Measurements from ENCODE around the gene MAP3K4.

MAP3K4 gene

DNA sequence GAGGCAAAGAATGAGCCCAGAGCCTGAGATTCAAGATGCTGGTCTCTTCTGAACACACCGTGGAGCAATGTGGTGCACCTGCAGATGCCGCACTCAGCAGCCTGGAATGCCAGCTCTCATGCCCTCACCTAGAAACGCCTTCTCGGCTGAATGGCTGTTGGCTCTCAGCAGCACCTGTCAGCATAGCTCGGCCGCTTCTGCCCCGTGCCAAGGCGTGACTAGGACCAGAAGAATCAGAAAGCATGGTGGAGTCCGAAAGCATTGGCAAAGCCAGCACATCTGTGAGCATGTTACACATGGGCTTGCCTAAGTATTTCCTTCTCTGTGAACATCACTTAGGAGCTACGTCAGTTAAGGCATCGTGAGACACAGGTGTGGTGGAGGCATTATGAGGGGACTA lies 140.8 kb downstream of the MAP3K4 start:
- DNase-seq = no peak
- no peaks in the 10 kb centered on the region for H3K27me3 ChIP-seq (replicated peaks)
- no peak overlapping the region for H3K4me3 ChIP-seq (ENCODE audit: low read depth, low read length)
- TF ChIP-seq, protein P1, sequence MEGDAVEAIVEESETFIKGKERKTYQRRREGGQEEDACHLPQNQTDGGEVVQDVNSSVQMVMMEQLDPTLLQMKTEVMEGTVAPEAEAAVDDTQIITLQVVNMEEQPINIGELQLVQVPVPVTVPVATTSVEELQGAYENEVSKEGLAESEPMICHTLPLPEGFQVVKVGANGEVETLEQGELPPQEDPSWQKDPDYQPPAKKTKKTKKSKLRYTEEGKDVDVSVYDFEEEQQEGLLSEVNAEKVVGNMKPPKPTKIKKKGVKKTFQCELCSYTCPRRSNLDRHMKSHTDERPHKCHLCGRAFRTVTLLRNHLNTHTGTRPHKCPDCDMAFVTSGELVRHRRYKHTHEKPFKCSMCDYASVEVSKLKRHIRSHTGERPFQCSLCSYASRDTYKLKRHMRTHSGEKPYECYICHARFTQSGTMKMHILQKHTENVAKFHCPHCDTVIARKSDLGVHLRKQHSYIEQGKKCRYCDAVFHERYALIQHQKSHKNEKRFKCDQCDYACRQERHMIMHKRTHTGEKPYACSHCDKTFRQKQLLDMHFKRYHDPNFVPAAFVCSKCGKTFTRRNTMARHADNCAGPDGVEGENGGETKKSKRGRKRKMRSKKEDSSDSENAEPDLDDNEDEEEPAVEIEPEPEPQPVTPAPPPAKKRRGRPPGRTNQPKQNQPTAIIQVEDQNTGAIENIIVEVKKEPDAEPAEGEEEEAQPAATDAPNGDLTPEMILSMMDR (IDR thresholded peaks at IDR 0.05; ENCODE audit: low read depth, low read length, missing control alignments) = no peak
- H3K27ac ChIP-seq = no peak overlapping the region
- in situ Hi-C loops (cut with HindIII; ENCODE audit: low pct_ligation_motif_present, low sequenced_read_pairs) = no loop called here
- peaks cover 2% of the 10 kb centered on the region for H3K36me3 ChIP-seq (replicated peaks)

DNA sequence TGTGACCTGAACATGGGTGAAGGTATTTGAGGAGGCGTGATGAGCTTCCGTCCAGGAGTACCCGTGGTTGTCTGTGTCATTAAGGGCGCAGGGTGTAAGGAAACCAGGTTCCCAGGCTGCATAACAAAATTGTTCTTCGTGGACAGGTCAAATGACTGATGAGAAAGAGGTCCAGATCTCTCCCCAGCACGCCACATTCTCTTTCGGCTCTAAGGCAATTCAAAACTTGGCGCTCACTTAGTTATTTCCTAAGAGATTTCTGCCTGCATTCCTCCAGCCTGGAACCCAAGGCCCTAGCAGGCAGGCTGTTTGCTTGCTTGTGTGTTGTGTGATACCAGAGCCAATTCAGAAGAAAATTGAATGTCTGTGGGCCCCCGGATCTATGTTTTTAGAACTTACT lies 142.4 kb downstream of the MAP3K4 start:
- TF ChIP-seq, protein P1 (IDR thresholded peaks at IDR 0.05; ENCODE audit: low read depth, low read length, missing control alignments) = no peak
- H3K27ac ChIP-seq = no peak overlapping the region
- H3K36me3 ChIP-seq (replicated peaks) = peaks cover 3% of the 10 kb centered on the region
- no peak overlapping the region for H3K4me3 ChIP-seq (ENCODE audit: low read depth, low read length)
- in situ Hi-C loops (cut with HindIII; ENCODE audit: low pct_ligation_motif_present, low sequenced_read_pairs) = no loop called here
- no peak for DNase-seq
- no peaks in the 10 kb centered on the region for H3K27me3 ChIP-seq (replicated peaks)

DNA sequence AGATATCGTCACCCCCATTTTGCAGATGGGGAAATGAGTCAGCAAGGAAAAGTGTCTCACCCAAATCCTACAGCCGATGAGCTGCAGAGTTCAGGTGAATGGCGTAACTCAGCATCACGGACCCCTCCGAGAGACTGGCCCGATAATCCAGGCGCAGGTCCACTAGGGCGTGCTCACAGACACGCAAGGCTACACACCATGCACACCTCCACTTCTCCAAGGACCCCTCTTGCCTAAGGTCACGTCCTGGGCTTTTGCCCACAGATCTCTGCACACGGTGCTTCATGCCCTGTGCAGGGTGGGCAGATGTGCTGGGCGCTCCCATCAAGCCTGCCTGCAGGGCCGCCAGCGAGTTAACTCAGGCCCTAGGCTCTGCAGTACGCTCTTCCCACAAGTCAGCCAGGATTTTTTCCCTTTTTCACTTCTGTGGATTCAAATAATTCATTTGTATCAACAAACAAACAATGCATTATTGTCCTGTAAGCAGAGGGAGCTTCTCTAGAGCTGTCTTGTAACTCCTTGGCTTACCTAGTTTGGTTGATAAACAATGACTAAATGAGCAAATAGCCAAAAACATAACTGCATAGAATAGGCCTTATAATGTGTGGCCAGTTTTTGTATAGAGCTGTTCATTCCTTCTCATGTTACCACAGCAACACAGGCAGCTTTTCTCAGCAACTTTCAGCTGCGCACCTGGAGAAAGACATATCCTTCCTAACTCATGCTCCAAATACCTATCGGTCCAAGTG lies 143.2 kb downstream of the MAP3K4 start:
- no peak for DNase-seq
- Histone ChIP-seq H3K36me3 (replicated peaks) (peaks cover 7% of the 10 kb centered on the region), H3K4me3 (ENCODE audit: low read depth, low read length) (no peak overlapping the region), H3K27ac (no peak overlapping the region), H3K27me3 (replicated peaks) (no peaks in the 10 kb centered on the region)
- in situ Hi-C loops (cut with HindIII; ENCODE audit: low pct_ligation_motif_present, low sequenced_read_pairs) = no loop called here
- TF ChIP-seq, protein P1 (IDR thresholded peaks at IDR 0.05; ENCODE audit: low read depth, low read length, missing control alignments) = no peak

DNA sequence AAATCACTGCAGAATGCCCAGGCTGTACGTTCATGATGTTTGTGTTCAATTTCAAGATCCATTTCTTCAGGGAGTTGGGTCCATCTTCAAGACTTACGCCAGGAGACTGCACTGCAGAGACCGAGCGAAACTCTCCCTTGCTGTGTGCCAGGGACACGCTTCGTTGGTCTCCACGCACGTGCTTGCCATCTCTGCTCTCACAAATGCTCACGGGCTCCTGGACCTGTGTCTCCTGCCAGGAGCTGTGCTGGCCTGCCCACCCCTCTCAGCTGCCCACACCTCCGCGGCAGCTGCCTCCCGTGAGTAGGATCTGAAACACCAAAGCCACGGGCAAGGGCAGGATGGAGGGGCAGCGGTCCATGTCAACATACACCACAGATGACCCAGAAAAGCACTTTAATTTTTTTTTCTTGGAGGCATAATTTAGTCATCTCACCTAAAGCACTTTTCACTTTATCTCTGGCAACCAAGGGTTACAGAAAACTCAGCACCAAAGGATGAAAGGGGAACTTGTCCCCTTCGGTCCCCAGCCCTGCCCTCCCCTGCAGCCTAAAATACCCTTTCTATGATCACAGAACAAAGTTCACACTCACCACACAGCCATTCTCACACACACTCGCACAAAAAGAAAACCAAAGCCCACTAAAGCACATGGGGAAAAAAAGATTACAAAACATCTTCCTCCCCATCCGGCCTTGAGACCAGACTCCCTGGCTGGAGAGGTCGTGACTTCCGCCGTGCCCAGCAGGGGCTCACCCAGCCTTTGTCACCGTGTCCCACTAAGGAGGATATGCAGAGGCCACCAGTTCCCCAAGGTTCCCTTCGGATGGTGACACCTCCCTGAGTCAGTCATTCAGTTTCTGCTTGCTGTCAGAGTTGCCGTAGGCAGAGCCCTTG lies 144.4 kb downstream of the MAP3K4 start:
- peaks cover 7% of the 10 kb centered on the region for H3K36me3 ChIP-seq (replicated peaks)
- H3K27me3 ChIP-seq (replicated peaks) = no peaks in the 10 kb centered on the region
- no peak overlapping the region for H3K27ac ChIP-seq
- TF ChIP-seq, protein P1 (IDR thresholded peaks at IDR 0.05; ENCODE audit: low read depth, low read length, missing control alignments) = no peak
- in situ Hi-C loops (cut with HindIII; ENCODE audit: low pct_ligation_motif_present, low sequenced_read_pairs) = no loop called here
- no peak overlapping the region for H3K4me3 ChIP-seq (ENCODE audit: low read depth, low read length)
- DNase-seq = no peak

DNA sequence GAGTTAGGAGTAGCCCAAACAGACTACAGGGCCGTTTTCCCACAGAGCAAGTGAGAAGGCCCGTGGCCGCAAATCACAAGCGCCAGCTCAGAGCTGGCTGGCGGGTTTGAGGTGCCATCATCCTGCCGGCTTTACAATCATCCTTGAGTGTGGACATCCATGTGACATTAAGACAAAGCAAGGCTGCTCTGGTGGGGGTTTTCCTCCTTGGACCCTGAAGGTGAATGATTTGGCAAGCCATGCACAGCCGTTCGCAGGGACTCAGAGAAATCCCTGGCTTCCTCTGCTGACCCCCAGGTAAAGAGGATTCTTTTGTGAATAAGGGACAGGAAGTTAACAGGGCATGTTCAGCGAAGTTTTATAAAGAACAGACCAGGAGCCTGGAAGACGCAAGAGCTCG lies 145.1 kb downstream of the MAP3K4 start:
- TF ChIP-seq, protein P1 (IDR thresholded peaks at IDR 0.05; ENCODE audit: low read depth, low read length, missing control alignments) = no peak
- H3K36me3 ChIP-seq (replicated peaks) = peaks cover 7% of the 10 kb centered on the region
- H3K27ac ChIP-seq = no peak overlapping the region
- DNase-seq = no peak
- H3K27me3 ChIP-seq (replicated peaks) = no peaks in the 10 kb centered on the region
- in situ Hi-C loops (cut with HindIII; ENCODE audit: low pct_ligation_motif_present, low sequenced_read_pairs) = no loop called here
- no peak overlapping the region for H3K4me3 ChIP-seq (ENCODE audit: low read depth, low read length)

Data from brain microvascular endothelial cell (primary cell).